ENCODE results near the gene UCK2. TPM values are rescaled to one million over a fixed set of nuclear protein-coding genes. Genes with fewer than 3 reads are reported as not detected.

Gene UCK2
- total RNA-seq, 1 experiment from 2014 or later: 91.2 TPM

DNA sequence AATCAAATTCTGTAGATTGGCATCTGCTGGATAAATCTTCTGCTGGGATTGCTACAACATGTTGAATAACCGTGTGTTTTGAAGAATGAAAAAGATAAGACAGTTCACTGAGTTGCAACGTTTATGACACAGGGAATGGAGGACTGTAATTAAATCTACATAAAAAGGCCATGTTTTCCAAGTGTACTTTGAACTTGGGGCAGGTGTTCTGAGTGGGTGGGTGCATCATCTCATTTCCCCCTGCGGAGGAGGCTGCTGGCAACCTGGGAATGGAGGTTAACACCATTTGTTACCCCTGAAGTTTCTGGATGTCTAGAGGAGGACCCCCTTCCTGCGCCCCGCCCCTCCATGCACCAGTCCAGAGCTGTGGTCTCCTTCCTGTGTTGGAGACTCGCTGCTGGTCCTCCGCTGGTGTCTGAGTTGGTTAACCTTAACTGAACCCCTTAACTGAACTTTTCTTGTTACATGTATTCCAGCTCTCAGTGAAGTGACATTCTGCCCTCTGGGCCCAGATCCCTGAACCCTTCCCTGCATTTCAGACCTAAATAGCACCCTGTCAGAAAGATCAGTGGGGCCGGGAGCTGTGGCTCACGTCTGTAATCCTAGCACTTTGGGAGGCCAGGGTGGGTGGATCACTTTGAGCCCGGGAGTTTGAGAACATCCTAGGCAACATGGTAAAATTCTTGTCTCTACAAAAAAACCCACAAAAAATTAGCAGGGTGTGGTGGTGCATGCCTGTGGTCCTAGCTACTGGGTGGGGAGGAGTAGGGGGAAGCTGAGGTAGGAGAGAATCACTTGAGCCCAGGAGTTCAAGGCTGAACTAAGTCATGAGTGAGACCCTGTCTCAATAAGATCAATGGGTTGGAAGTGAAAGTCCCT lies 31.8 kb downstream of the UCK2 start:
- Histone ChIP-seq H3K36me3 (ENCODE audit: control insufficient read depth, insufficient read depth, low read length) (no peaks in the 10 kb centered on the region), H3K4me3 (ENCODE audit: low read depth in 2 of 2, low read length in 2 of 2) (no peak overlapping the region), H3K4me1 (ENCODE audit: control insufficient read depth, insufficient read depth, low read length) (peaks cover 7% of the 10 kb centered on the region), H3K27ac (ENCODE audit: low read length) (no peak overlapping the region), H3K9me3 (ENCODE audit: control insufficient read depth, insufficient read depth, low read depth, low read length) (no peaks in the 10 kb centered on the region), H3K27me3 (ENCODE audit: control insufficient read depth, insufficient read depth, low read length) (no peaks in the 10 kb centered on the region)
- no TSS peak for BruUV-seq (replicated peaks)
- DNase-seq (ENCODE audit: low read depth, low spot score) (no peak), ATAC-seq (no peak)
- no peak for TF ChIP-seq POLR2AphosphoS5 (IDR thresholded peaks at IDR 0.05; ENCODE audit: low read depth, low read length)
- TF ChIP-seq, protein P1, sequence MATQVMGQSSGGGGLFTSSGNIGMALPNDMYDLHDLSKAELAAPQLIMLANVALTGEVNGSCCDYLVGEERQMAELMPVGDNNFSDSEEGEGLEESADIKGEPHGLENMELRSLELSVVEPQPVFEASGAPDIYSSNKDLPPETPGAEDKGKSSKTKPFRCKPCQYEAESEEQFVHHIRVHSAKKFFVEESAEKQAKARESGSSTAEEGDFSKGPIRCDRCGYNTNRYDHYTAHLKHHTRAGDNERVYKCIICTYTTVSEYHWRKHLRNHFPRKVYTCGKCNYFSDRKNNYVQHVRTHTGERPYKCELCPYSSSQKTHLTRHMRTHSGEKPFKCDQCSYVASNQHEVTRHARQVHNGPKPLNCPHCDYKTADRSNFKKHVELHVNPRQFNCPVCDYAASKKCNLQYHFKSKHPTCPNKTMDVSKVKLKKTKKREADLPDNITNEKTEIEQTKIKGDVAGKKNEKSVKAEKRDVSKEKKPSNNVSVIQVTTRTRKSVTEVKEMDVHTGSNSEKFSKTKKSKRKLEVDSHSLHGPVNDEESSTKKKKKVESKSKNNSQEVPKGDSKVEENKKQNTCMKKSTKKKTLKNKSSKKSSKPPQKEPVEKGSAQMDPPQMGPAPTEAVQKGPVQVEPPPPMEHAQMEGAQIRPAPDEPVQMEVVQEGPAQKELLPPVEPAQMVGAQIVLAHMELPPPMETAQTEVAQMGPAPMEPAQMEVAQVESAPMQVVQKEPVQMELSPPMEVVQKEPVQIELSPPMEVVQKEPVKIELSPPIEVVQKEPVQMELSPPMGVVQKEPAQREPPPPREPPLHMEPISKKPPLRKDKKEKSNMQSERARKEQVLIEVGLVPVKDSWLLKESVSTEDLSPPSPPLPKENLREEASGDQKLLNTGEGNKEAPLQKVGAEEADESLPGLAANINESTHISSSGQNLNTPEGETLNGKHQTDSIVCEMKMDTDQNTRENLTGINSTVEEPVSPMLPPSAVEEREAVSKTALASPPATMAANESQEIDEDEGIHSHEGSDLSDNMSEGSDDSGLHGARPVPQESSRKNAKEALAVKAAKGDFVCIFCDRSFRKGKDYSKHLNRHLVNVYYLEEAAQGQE (IDR thresholded peaks at IDR 0.05; ENCODE audit: insufficient read depth in 1 of 2, low read depth in 2 of 2, low read length in 1 of 2): no peak
- TF ChIP-seq, protein P2, sequence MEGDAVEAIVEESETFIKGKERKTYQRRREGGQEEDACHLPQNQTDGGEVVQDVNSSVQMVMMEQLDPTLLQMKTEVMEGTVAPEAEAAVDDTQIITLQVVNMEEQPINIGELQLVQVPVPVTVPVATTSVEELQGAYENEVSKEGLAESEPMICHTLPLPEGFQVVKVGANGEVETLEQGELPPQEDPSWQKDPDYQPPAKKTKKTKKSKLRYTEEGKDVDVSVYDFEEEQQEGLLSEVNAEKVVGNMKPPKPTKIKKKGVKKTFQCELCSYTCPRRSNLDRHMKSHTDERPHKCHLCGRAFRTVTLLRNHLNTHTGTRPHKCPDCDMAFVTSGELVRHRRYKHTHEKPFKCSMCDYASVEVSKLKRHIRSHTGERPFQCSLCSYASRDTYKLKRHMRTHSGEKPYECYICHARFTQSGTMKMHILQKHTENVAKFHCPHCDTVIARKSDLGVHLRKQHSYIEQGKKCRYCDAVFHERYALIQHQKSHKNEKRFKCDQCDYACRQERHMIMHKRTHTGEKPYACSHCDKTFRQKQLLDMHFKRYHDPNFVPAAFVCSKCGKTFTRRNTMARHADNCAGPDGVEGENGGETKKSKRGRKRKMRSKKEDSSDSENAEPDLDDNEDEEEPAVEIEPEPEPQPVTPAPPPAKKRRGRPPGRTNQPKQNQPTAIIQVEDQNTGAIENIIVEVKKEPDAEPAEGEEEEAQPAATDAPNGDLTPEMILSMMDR (IDR thresholded peaks at IDR 0.05): no peak
- TF ChIP-seq TCF7L2 (IDR thresholded peaks at IDR 0.05; ENCODE audit: low read depth, low read length): no peak
- CTCF ChIA-PET: no interaction called here
- in situ Hi-C loops (cut with HindIII; ENCODE audit: low pct_unique_long_range_greater_than_20kb, low sequenced_read_pairs): no loop called here
- POLR2A ChIA-PET: no interaction called here
- intact Hi-C loops (cut with micrococcal nuclease; ENCODE audit: unreplicated experiment): no loop called here

DNA sequence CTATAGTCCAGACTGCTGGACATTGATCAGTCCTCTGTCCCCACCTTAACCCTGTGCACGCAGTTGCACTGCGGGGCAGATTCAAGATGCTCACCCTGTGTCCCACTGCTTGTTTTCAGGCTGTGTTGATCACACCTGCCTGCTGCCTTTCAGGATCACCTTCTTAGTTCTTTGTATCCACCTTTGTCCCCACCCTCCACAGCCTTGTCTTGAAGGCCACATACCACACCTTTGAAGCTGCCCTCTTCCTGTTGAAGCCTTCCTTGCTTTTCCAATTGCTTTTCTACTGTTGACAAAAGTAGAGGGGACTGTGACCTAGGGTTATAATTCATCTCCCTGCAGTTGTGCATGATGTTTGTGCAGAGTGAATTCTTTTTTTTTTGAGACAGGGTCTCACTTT lies 32.7 kb downstream of the UCK2 start:
- Histone ChIP-seq H3K9me3 (ENCODE audit: control insufficient read depth, insufficient read depth, low read depth, low read length) (no peaks in the 10 kb centered on the region), H3K27ac (ENCODE audit: low read length) (no peak overlapping the region), H3K36me3 (ENCODE audit: control insufficient read depth, insufficient read depth, low read length) (no peaks in the 10 kb centered on the region), H3K4me3 (ENCODE audit: low read depth in 2 of 2, low read length in 2 of 2) (no peak overlapping the region), H3K4me1 (ENCODE audit: control insufficient read depth, insufficient read depth, low read length) (peaks cover 6% of the 10 kb centered on the region; the same call in 1 of the 2 replicates), H3K27me3 (ENCODE audit: control insufficient read depth, insufficient read depth, low read length) (no peaks in the 10 kb centered on the region)
- DNase-seq (ENCODE audit: low read depth, low spot score) (no peak), ATAC-seq (no peak)
- ChIA-PET CTCF (no interaction called here), POLR2A (no interaction called here)
- intact Hi-C loops (cut with micrococcal nuclease; ENCODE audit: unreplicated experiment): no loop called here
- no TSS peak for BruUV-seq (replicated peaks)
- TF ChIP-seq, protein P1 (IDR thresholded peaks at IDR 0.05; ENCODE audit: insufficient read depth in 1 of 2, low read depth in 2 of 2, low read length in 1 of 2): no peak
- TF ChIP-seq, protein P2 (IDR thresholded peaks at IDR 0.05): no peak
- TF ChIP-seq SIN3A (IDR thresholded peaks at IDR 0.05; ENCODE audit: borderline replicate concordance, insufficient read depth, low read depth, low read length): no peak
- no peak for TF ChIP-seq TCF7L2 (IDR thresholded peaks at IDR 0.05; ENCODE audit: low read depth, low read length)
- no peak for TF ChIP-seq POLR2AphosphoS5 (IDR thresholded peaks at IDR 0.05; ENCODE audit: low read depth, low read length)
- in situ Hi-C loops (cut with HindIII; ENCODE audit: low pct_unique_long_range_greater_than_20kb, low sequenced_read_pairs): no loop called here
